ENCODE data around the gene CSF1. TPM values are rescaled to one million over a fixed set of nuclear protein-coding genes. Genes with fewer than 3 reads are reported as not detected.

The CSF1 gene
- total RNA-seq, 2 donors from 2014 or later, result 14.1 to 18.1 TPM

- H3K4me3 ChIP-seq, result no peak overlapping the region
- no peak overlapping the region for H3K9ac ChIP-seq (ENCODE audit: low read depth in 2 of 2, low read length in 2 of 2)
- no peak for TF ChIP-seq CTCF (IDR thresholded peaks at IDR 0.05)
- H3K9me3 ChIP-seq, result no peaks in the 10 kb centered on the region
- no peaks in the 10 kb centered on the region for H3K4me1 ChIP-seq
- H3K36me3 ChIP-seq, result no peaks in the 10 kb centered on the region
- DNase-seq, result no peak
- no peak overlapping the region for H3K27ac ChIP-seq
- intact Hi-C loops (cut with DNase I), result no loop called here
- H3K27me3 ChIP-seq, result no peaks in the 10 kb centered on the region
Measured at GRCh38 chr1:109866071-109866470, 44.6 kb upstream of the CSF1 start.

DNA sequence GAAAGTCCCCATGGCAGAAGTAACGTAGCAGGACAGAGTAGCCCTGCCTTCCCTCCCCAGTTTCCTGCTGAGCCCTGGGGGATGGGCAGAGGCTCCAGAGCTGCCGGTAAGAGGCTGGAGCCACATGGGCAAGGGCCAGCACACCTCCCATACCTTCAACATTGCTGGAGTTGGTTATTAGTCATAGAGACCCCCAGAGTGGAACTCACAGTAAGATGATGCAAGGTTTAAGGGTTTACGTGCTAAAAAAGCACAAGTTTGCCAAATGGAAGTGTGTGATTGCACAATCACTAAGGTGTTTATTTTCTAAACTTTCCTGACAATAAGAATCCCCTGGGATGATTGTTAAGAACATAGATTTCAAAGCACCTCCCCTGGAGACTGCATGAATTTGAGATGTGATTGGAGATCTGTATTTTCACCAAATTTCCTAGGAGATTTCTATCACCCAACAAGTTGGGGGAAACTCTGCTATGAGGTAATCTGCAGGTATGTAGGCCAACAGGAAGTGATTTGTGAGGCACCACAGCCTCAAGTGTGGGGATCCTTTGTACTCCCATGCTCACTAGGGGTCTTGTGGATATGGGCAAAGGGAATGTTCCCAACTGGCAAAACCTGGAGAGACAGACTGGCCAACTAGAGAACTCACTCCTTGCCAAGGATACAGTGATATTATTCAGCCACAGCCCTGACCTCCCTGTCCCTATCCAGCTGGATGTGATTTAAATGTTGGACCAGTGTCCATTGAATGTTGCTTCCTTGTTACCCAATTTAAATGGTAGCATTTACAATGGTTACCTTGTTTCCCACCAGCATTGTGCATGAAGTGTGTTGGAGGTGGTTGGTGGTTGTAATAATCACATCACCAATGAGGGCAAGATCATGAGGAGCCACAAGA is 37.1 kb upstream of the CSF1 start:
- TF ChIP-seq CTCF (IDR thresholded peaks at IDR 0.05), result no peak

GRCh38 chr1:109874445-109874844 is 36.2 kb upstream of the CSF1 start:
- no peak for DNase-seq
- Histone ChIP-seq H3K36me3 (no peaks in the 10 kb centered on the region), H3K9me3 (no peaks in the 10 kb centered on the region), H3K4me3 (no peak overlapping the region), H3K27me3 (no peaks in the 10 kb centered on the region), H3K4me1 (no peaks in the 10 kb centered on the region), H3K9ac (ENCODE audit: low read depth in 2 of 2, low read length in 2 of 2) (no peak overlapping the region), H3K27ac (no peak overlapping the region)
- intact Hi-C loops (cut with DNase I), result no loop called here
- TF ChIP-seq CTCF (IDR thresholded peaks at IDR 0.05), result no peak

More for the DNA sequence above, 37.1 kb upstream of the CSF1 start:
- Histone ChIP-seq H3K27me3 (no peaks in the 10 kb centered on the region), H3K27ac (no peak overlapping the region), H3K4me3 (no peak overlapping the region), H3K9me3 (no peaks in the 10 kb centered on the region), H3K4me1 (no peaks in the 10 kb centered on the region), H3K36me3 (no peaks in the 10 kb centered on the region), H3K9ac (ENCODE audit: low read depth in 2 of 2, low read length in 2 of 2) (no peak overlapping the region)
- DNase-seq, result no peak
- intact Hi-C loops (cut with DNase I), result no loop called here

DNA sequence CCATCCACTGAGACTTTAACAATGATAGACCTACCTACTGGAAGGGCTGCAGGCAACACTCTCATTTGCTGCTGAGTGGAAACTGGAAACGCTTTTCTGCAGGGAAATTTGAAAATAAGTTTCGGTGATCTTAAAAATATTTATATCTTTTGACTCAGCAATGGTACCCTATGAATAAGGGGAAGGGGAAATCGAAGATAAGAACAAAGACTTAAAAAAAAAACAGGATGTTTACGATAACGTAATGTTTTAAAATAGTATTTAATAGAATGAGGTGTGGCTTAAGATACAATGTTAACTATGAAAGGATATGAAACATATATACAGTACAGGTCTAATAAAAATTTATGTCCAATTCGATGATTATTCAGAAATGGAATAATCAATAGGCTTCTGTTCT is 34.8 kb upstream of the CSF1 start:
- Histone ChIP-seq H3K4me3 (no peak overlapping the region), H3K27ac (no peak overlapping the region), H3K36me3 (no peaks in the 10 kb centered on the region), H3K27me3 (no peaks in the 10 kb centered on the region), H3K9me3 (no peaks in the 10 kb centered on the region), H3K4me1 (no peaks in the 10 kb centered on the region), H3K9ac (ENCODE audit: low read depth in 2 of 2, low read length in 2 of 2) (no peak overlapping the region)
- DNase-seq, result no peak
- intact Hi-C loops (cut with DNase I), result no loop called here
- no peak for TF ChIP-seq CTCF (IDR thresholded peaks at IDR 0.05)

DNA sequence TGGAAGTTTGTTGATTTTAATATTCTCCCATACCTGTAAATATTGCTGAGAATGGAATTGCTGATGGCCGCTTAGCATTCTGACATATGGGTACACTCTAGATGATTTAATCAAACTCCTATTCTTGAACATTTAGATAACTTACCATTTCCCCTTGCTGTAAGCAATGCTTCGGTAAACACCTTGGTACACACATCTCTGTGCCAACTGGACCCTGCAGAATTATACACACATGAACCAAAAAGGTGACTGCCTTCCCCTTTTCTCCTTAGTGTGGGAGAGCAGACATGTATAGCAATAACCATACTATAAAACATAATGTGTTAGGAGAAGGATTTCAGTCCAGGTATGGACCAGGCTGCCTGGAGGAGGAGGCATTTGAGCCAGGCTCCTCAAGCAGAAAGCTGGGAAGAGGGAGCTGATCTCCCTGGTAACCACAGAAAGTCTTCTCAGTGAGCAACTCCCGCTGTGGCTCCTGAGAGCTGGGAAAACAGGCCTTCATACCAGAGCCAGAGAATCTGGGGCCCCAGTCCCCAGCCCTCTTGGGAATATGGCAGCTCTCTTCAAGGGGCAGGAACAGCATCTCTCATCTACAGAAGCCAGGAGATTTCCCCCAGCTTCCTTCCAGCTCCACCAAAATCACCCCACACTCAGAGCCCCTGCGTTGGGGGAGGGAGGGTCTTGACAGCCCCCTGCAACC is 33.9 kb upstream of the CSF1 start:
- peak overlapping the region in 1 of 2 donors; percentile 17 for H3K9ac ChIP-seq (ENCODE audit: low read depth in 2 of 2, low read length in 2 of 2)
- peak overlapping the region; percentile 63 for H3K27ac ChIP-seq
- DNase-seq, result no peak
- no peaks in the 10 kb centered on the region for H3K36me3 ChIP-seq
- H3K4me1 ChIP-seq, result no peaks in the 10 kb centered on the region
- intact Hi-C loops (cut with DNase I), result no loop called here
- no peak for TF ChIP-seq CTCF (IDR thresholded peaks at IDR 0.05)
- no peaks in the 10 kb centered on the region for H3K27me3 ChIP-seq
- no peak overlapping the region for H3K4me3 ChIP-seq
- no peaks in the 10 kb centered on the region for H3K9me3 ChIP-seq
